ENCODE data around the gene TOP2B.

Gene TOP2B

GRCh38 chr3:25557694-25558093, 107.0 kb downstream of the TOP2B start:
- DNase-seq (ENCODE audit: low read depth in 3 of 3): no peak

- DNase-seq (ENCODE audit: low read depth in 3 of 3): no peak
Observed at GRCh38 chr3:25556447-25556846, 108.3 kb downstream of the TOP2B start.

GRCh38 chr3:25555695-25556437, 108.8 kb downstream of the TOP2B start:
- no peak for DNase-seq (ENCODE audit: low read depth in 3 of 3)

- DNase-seq (ENCODE audit: low read depth in 3 of 3): no peak
Observed at GRCh38 chr3:25554376-25554775, 110.3 kb downstream of the TOP2B start.

GRCh38 chr3:25552251-25552650, 112.5 kb downstream of the TOP2B start:
- DNase-seq (ENCODE audit: low read depth in 3 of 3): no peak

- no peak for DNase-seq (ENCODE audit: low read depth in 3 of 3)
Observed at GRCh38 chr3:25548836-25549235, 115.9 kb downstream of the TOP2B start.

- DNase-seq (ENCODE audit: low read depth in 3 of 3): no peak
Observed at GRCh38 chr3:25547943-25548674, 116.6 kb downstream of the TOP2B start.

All from stimulated activated CD4-positive, alpha-beta T cell treated with anti-CD3 and anti-CD28 coated beads, TNF-alpha, amount 100 ng/mL, for 48 hours (primary cell).